Stimulated activated CD4-positive, alpha-beta T cell treated with anti-CD3 and anti-CD28 coated beads, Interleukin-1b, Interleukin-23, amount 100 ng/mL, for 1 hour (primary cell): Measurements from ENCODE around the gene SESN2.

Source experiments
- DNase-seq, 2 donors: peaks; one replicate each; pipeline ENCODE4 v3.0.0-alpha.2; 2020; ENCODE audit warnings: low read depth in 2 of 2

SESN2 gene, protein sequence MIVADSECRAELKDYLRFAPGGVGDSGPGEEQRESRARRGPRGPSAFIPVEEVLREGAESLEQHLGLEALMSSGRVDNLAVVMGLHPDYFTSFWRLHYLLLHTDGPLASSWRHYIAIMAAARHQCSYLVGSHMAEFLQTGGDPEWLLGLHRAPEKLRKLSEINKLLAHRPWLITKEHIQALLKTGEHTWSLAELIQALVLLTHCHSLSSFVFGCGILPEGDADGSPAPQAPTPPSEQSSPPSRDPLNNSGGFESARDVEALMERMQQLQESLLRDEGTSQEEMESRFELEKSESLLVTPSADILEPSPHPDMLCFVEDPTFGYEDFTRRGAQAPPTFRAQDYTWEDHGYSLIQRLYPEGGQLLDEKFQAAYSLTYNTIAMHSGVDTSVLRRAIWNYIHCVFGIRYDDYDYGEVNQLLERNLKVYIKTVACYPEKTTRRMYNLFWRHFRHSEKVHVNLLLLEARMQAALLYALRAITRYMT

DNA sequence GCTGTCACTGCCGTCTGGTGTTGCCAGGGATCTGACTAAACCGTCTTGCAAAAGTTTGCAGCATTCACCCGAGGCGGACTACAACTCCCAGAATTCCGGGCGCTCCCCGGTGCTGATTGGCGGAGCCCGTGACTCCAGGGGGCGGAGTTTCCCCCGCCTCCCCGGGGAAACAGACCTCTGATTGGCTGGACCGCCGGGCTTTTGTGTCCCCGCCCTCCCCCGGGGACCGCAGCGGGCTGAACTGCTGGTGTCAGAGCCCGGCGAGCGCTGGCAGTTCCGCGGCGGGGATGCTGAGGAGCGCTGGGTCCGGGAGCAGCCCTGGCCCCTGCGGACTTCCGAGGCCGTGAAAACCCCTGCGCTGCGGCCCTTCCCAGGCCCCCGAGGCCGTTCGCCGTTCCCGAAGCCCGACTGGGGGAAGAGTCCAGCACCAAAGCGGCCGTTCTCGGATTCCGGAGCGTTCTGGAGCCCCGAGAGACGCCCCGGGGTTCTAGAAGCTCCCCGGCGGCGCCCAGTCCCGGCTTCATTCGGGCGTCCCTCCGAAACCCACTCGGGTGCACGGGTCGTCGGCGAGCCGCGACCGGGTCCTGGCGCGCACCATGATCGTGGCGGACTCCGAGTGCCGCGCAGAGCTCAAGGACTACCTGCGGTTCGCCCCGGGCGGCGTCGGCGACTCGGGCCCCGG is at the start of gene SESN2:
SESN2 (plus strand) TSS at position 267 of the 682 bp plus-strand sequence; CDS start at position 597, 330 bp downstream.
- DNase-seq, result peak; percentile 97 to 98

DNA sequence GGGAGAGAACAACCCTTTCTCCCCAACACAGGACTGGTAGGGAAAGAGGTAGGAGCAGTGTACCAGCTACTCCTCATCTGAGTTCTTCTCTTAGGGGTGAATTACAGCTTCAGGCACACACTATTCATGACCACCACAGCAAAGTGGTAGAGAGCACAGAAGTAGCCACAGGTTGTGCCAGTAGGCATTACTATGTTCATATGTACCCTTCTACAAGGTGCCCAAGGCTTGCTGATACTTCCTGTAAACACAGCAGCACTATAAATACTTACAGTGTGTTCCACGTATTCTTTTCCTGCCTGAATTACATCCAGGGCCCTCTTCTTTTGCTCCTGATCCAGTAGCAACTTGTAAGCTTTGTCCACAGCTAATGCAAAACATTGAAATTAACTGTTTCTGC is 49.6 kb upstream of the SESN2 start:
- DNase-seq, result no peak

DNA sequence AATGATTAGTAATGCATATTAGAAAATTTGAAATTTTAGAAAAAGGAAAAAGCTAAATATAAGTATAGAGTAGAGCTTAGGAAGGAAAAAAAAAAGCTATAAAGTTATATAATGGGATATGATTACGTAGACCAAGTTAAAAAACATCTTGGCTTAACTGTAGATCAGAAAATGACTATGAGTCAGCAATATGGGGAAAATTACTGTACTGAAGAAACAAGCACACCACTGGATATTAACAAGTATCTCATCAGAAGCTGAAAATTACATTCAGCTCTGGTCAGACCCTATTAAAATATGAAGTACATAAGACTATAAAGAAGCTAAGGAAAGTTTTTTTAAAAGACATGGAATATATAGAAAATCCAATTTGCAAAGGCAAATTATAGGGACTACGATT is 46.0 kb upstream of the SESN2 start:
- DNase-seq, result no peak

DNA sequence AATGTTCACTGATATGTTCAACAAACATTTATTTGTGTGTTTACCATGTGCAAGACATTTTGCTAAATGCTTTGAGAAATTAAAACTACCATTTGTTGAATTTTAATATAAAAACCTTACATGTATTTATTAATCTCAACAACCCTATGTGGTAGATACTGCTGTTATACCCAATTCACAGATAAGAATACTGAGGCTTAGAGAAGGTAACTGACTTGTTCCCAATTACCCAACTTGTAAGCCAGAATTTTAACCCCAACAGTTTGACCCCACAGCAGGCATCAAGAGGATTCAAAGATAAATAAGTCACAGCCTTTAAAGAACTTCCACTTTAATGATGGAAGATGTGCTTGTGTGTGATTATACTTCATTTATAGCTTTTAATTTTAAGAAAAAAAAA is 30.2 kb upstream of the SESN2 start:
- no peak for DNase-seq

GRCh38 chr1:28229996-28230395 is 29.3 kb upstream of the SESN2 start:
- DNase-seq, result no peak

- peak; percentile 87 to 88 for DNase-seq
Measured at GRCh38 chr1:28232558-28233263, 26.6 kb upstream of the SESN2 start, which contains the start of gene DNAJC8. DNAJC8 (minus strand) TSS chr1:28233029; CDS start chr1:28232998, 31 bp downstream.

GRCh38 chr1:28233264-28233606 is 26.1 kb upstream of the SESN2 start:
- DNase-seq, result no peak

DNA sequence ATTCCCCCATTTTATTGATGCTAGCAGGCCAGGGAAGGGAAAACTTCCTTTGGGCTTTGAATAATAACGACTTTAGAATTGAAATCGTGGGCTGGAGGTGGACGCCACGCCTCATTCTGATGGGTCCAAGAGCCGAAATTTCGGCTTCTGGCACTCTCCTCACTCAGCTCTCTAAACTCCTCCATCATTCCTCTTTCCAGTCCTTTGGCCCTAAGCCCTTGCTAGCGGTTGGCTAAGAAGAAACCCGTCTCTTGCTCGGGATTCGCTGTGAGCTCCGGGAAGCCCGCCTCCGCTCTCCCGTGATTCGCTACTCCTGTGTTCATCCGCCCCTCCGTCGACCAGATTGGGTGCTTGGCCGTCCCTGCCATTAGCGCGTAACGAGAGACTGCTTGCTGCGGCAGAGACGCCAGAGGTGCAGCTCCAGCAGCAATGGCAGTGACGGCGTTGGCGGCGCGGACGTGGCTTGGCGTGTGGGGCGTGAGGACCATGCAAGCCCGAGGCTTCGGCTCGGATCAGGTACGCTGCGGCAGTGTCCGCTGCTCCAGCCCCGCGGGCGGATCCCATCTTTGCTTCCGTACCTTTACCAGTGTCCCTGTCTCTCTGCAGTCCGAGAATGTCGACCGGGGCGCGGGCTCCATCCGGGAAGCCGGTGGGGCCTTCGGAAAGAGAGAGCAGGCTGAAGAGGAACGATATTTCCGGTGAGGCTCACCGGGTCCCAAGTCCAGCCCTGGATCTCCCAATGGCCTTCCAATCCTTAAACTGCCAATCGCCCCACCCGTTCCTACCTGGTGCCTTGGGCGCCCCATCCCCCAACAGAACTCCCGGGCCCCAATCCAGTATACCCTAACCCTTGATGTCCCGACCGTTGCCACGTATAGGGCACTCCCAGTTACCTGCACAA is 23.3 kb upstream of the SESN2 start, which contains the start of gene ATP5IF1:
ATP5IF1 (plus strand) TSS at position 370 of the 901 bp plus-strand sequence; CDS start at position 430, 60 bp downstream.
- DNase-seq, result peak; percentile 80 to 84

DNA sequence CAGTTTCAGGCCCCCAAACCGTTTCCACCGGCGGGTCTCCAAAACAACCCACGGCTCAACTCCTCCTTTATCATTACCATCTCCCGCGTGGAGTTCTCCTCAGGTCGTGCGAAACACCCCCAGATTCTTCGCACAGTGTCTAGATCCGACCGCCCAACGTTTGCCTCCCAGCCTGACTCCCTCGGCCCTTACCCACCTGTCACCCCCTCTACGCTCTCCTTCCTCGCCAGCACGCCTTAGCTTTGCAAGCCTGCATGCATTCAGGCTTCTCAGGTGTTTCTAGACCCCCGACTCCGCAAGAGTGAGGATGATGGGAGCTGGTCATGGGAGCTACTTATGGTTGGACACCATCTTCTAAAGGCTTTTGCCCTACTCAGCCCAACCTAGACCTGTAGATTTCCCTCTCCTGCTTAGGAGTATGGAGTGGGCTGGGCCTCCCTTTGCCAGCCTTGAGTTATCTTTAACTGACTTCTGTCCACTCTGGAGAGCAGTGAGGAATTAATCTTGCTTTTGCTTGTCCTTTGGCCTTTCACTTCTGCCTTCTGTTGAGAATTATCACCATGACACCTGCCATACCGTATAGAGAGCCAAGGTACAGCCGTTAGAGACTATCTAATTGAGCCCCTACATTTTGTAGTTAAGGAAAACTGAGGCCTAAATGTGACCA is 22.5 kb upstream of the SESN2 start:
- no peak for DNase-seq

DNA sequence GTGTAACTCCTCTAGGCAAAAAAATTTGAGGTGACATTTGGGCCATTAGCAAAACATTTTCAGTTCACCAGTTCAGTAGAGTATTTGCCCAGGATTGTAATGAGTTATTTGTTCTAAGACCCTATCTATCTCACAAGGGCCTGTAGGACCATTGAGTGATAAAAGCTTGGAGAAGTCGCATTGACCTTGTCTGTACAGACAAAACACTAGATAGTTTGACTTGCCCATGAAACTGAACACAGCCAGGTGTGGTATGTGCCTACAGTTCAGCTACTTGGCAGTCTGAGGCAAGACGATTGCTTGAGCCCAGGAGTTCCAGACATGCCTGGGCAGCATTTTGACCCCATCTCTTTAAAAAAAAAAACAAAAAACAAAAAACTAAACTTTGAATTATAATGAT is 20.3 kb upstream of the SESN2 start:
- no peak for DNase-seq

GRCh38 chr1:28240024-28240423 is 19.3 kb upstream of the SESN2 start:
- no peak for DNase-seq

DNA sequence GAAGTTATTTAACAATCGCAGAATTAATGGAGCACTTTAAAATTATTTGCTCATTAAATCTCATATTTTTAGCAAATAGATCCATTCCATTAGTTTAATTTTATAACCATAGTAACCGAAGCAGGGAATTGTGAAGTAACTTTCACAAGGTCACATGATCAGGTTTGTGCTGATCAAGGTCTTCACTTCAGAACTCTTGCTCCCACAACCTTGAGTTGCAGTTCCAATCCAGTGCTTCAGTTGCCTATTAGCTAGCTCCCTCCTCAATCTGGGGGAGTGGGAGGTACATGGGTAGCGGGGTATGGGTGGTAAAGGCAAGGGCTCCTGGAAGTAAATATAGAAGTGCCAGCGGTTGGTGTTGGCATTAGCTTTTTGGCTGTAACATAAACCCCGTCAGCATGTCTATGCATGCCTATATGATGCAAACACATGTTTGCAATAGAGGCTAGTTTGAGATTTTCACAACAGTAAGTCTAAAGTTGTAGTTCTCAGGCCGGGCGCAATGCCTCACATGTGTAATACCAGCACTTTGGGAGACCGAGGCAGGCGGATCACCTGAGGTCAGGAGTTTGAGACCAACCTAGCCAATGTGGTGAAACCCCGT is 17.6 kb upstream of the SESN2 start:
- no peak for DNase-seq

DNA sequence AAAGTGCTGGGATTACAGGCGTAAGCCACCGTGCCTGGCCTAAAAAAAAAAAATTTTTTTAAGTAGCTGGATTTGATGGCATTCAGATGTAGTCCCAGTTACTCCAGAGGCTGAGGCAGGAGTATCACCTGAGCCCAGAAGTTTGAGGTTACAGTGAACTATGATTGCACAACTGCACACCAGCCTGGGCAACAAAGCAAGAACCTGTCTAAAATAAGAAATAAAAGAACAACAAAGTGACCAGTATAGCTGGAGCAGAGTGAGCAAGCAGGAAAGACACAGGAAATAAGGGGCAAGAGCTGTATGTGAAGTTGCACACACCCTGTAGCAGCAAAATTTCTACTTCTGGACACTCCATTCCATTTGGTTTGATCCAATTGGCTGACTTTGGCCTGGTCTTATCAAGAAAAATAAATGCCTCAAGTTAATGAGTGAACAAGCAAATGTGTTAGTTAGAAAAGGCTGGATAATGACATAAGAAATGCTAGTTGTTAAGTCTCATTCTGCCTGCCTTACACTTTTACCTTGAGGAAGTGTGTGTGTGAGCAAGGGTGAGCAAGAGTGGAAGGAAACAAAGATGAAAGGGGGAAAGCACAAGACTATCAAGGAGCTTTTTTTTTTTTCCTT is 15.5 kb upstream of the SESN2 start:
- DNase-seq, result no peak

DNA sequence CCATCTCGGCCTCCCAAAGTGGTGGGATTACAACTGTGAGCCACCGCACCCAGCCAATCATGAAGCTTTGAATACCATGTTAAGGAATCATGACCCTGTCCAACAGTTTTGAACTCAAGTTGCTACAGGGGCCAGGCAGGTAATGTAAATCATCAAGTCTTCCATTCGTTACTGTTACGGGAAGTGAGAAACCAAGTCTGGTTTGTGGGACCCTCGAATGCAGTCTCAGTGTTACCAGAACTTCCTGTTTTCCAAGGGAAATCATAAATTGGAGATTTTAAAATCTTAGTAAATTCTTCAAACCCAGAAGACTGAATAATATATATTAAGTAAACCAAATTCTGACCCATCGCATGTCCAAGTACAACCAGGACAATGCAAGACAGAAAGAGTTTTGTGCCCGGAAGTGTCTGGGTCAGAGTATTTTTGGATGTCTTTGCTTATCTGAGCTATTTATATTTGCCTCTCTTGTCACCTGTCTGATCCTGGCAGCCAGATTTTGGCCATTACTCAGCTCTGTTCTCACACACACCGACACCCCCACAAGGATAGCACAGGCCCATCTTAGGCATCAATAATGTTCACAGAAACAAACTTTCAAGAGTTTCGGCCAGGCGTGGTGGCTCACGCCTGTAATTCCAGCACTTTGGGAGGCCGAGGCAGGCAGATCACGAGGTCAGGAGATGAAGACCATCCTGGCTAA is 14.6 kb upstream of the SESN2 start:
- no peak for DNase-seq

- no peak for DNase-seq
Measured at GRCh38 chr1:28246427-28246832, 12.9 kb upstream of the SESN2 start.

DNA sequence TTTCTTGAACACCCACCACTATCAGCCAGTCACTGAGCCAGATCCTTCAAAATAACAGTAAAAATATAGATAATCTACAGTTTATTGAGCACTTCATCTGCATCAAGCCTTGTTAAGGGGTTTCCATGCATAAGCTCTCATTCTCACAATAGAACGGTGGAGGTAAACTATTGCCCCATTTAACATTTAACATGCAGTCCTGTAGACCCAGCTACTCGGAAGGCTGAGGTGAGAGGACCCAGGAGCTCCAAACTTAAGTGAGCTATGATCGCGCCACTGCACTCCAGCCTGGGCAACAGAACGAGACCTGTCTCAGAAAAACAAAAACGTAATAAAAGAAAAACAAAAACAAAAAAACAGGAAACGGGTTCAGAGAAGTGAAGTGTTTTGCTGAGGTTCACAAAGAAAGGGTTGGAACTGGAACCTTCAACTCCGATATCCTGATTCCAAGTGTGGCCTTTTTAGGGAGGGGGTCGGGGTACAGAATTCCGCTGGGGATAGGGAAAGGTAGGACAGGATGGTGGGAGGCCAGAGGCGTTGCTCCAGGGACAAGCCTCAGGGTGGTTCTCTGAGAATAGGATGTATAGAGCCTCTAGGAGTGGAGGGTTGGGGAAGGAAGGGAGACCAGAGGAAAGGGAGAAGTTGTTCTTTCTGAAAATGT is 11.6 kb upstream of the SESN2 start:
- DNase-seq, result no peak

- DNase-seq, result peak; percentile 56 to 71
Measured at GRCh38 chr1:28248273-28249012, 10.9 kb upstream of the SESN2 start.
